ENCODE measurements around the gene HSPA2. TPM values are rescaled to one million over a fixed set of nuclear protein-coding genes. Genes with fewer than 3 reads are reported as not detected.
"Not testable (repeated sequence)": the region's sequence is repeated elsewhere in the genome, so short reads cannot be mapped to it uniquely, and the experiment has no call there.

The HSPA2 gene
- polyA plus RNA-seq, 1 donor: 5.0 TPM

- no peak for DNase-seq (ENCODE audit: low read depth)
Measured at GRCh38 chr14:64515053-64515452, 25.5 kb upstream of the HSPA2 start.

GRCh38 chr14:64516969-64517368, 23.6 kb upstream of the HSPA2 start:
- DNase-seq (ENCODE audit: low read depth): no peak

- DNase-seq (ENCODE audit: low read depth): not testable (repeated sequence)
Measured at GRCh38 chr14:64517667-64518066, 22.9 kb upstream of the HSPA2 start.

GRCh38 chr14:64518229-64518628, 22.3 kb upstream of the HSPA2 start:
- DNase-seq (ENCODE audit: low read depth): no peak

GRCh38 chr14:64520699-64521098, 19.8 kb upstream of the HSPA2 start:
- no peak for DNase-seq (ENCODE audit: low read depth)

GRCh38 chr14:64522591-64523355, 17.8 kb upstream of the HSPA2 start:
- no peak for DNase-seq (ENCODE audit: low read depth)

GRCh38 chr14:64525354-64525753, 15.2 kb upstream of the HSPA2 start:
- no peak for DNase-seq (ENCODE audit: low read depth)

GRCh38 chr14:64531567-64531966, 9.0 kb upstream of the HSPA2 start:
- no peak for DNase-seq (ENCODE audit: low read depth)

- DNase-seq (ENCODE audit: low read depth): no peak
Measured at GRCh38 chr14:64536488-64537245, 3.9 kb upstream of the HSPA2 start.

- DNase-seq (ENCODE audit: low read depth): no peak
Measured at GRCh38 chr14:64541261-64541971, 875 bp downstream of the HSPA2 start.

- no peak for DNase-seq (ENCODE audit: low read depth)
Measured at GRCh38 chr14:64541972-64542835, 1.7 kb downstream of the HSPA2 start.

GRCh38 chr14:64542836-64543201, 2.3 kb downstream of the HSPA2 start:
- no peak for DNase-seq (ENCODE audit: low read depth)

GRCh38 chr14:64544607-64545312, 4.2 kb downstream of the HSPA2 start:
- no peak for DNase-seq (ENCODE audit: low read depth)

GRCh38 chr14:64549016-64549415, 8.5 kb downstream of the HSPA2 start:
- no peak for DNase-seq (ENCODE audit: low read depth)

GRCh38 chr14:64549791-64550620, 9.5 kb downstream of the HSPA2 start, which contains the start of gene PPP1R36:
Gene PPP1R36, plus strand, starts transcription at chr14:64549961. Its CDS starts 37 bp downstream, at chr14:64549998.
- no peak for DNase-seq (ENCODE audit: low read depth)

- no peak for DNase-seq (ENCODE audit: low read depth)
Measured at GRCh38 chr14:64550621-64551333, 10.2 kb downstream of the HSPA2 start.

GRCh38 chr14:64554556-64554955, 14.0 kb downstream of the HSPA2 start:
- DNase-seq (ENCODE audit: low read depth): no peak

GRCh38 chr14:64556526-64556925, 16.0 kb downstream of the HSPA2 start:
- DNase-seq (ENCODE audit: low read depth): no peak

- DNase-seq (ENCODE audit: low read depth): not testable (repeated sequence)
Measured at GRCh38 chr14:64558216-64558615, 17.7 kb downstream of the HSPA2 start.
